Measurements from ENCODE around the gene RIMS4.

DNA sequence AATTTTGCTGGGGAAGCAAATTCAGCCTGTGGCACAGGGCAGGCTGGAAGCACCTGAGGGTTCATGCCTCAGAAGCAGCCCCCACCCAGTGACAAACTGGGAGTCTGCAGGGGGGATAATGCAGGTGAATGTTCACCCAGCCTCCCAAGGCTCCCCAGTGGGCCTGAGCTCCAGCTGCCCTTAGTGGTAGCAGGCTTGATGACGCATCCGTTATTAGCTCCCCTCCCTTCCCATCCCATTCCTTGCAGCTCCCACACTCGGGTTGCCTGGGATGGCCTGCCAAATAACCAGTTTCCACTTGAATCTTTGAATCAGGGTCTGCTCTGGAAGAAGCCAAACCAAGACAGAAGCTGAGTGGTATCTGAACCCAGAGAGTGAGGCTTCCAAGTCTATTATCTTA, 48.9 kb downstream of the RIMS4 start:
- TF ChIP-seq ZSCAN30 (CRISPR knock-in tag; IDR thresholded peaks at IDR 0.05) (no peak), EZH2 (conservative IDR thresholded peaks at IDR 0.05; ENCODE audit: low read depth, low read length) (no peak), ESRRA (CRISPR knock-in tag; IDR thresholded peaks at IDR 0.05; ENCODE audit: low read depth) (no peak), ZNF570 (CRISPR knock-in tag; IDR thresholded peaks at IDR 0.05; ENCODE audit: borderline replicate concordance) (no peak), FOXA1 (IDR thresholded peaks at IDR 0.05) (no peak), FOXA1 (CRISPR knock-in tag; IDR thresholded peaks at IDR 0.05) (no peak), RFX5 (IDR thresholded peaks at IDR 0.05; ENCODE audit: low read depth, low read length) (no peak), SRSF1 (optimal IDR thresholded peaks at IDR 0.05; ENCODE audit: low read depth, low read length) (no peak), NFYB (CRISPR knock-in tag; IDR thresholded peaks at IDR 0.05) (no peak), NR3C1 (CRISPR knock-in tag; IDR thresholded peaks at IDR 0.05) (no peak)
- TF ChIP-seq, protein P1, sequence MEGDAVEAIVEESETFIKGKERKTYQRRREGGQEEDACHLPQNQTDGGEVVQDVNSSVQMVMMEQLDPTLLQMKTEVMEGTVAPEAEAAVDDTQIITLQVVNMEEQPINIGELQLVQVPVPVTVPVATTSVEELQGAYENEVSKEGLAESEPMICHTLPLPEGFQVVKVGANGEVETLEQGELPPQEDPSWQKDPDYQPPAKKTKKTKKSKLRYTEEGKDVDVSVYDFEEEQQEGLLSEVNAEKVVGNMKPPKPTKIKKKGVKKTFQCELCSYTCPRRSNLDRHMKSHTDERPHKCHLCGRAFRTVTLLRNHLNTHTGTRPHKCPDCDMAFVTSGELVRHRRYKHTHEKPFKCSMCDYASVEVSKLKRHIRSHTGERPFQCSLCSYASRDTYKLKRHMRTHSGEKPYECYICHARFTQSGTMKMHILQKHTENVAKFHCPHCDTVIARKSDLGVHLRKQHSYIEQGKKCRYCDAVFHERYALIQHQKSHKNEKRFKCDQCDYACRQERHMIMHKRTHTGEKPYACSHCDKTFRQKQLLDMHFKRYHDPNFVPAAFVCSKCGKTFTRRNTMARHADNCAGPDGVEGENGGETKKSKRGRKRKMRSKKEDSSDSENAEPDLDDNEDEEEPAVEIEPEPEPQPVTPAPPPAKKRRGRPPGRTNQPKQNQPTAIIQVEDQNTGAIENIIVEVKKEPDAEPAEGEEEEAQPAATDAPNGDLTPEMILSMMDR (CRISPR knock-in tag; IDR thresholded peaks at IDR 0.05) = no peak
- TF ChIP-seq, protein P2, sequence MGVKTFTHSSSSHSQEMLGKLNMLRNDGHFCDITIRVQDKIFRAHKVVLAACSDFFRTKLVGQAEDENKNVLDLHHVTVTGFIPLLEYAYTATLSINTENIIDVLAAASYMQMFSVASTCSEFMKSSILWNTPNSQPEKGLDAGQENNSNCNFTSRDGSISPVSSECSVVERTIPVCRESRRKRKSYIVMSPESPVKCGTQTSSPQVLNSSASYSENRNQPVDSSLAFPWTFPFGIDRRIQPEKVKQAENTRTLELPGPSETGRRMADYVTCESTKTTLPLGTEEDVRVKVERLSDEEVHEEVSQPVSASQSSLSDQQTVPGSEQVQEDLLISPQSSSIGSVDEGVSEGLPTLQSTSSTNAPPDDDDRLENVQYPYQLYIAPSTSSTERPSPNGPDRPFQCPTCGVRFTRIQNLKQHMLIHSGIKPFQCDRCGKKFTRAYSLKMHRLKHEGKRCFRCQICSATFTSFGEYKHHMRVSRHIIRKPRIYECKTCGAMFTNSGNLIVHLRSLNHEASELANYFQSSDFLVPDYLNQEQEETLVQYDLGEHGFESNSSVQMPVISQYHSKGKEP (CRISPR knock-in tag; IDR thresholded peaks at IDR 0.05) = no peak
- TF ChIP-seq, protein P3, sequence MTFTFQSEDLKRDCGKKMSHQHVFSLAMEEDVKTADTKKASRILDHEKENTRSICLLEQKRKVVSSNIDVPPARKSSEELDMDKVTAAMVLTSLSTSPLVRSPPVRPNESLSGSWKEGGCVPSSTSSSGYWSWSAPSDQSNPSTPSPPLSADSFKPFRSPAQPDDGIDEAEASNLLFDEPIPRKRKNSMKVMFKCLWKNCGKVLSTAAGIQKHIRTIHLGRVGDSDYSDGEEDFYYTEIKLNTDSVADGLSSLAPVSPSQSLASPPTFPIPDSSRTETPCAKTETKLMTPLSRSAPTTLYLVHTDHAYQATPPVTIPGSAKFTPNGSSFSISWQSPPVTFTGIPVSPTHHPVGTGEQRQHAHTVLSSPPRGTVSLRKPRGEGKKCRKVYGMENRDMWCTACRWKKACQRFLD (CRISPR knock-in tag; IDR thresholded peaks at IDR 0.05; ENCODE audit: borderline replicate concordance) = no peak
